Nephron progenitor cell (in vitro differentiated cells): ENCODE data around the gene SPNS3.

Experiments used
- DNase-seq: peaks from one replicate; pipeline ENCODE4 v3.0.0; 2021
- H3K27ac Mint-ChIP-seq: 2 replicates; pipeline ENCODE4 v1.8.0; 2021; ENCODE audit warnings: mild to moderate bottlenecking, moderate library complexity, mixed read lengths
- H3K27me3 Mint-ChIP-seq: 2 replicates; pipeline ENCODE4 v1.8.0; 2021; ENCODE audit warnings: mild to moderate bottlenecking, low read depth, mixed read lengths; ENCODE audit not compliant: poor library complexity
- H3K36me3 Mint-ChIP-seq: 2 replicates; pipeline ENCODE4 v1.8.0; 2021; ENCODE audit warnings: low read depth, mixed read lengths
- H3K4me1 Mint-ChIP-seq: 2 replicates; pipeline ENCODE4 v1.8.0; 2021; ENCODE audit warnings: mixed read lengths
- H3K4me3 Mint-ChIP-seq: 2 replicates; pipeline ENCODE4 v1.8.0; 2021; ENCODE audit warnings: mild to moderate bottlenecking, moderate library complexity, mixed read lengths
- H3K9me3 Mint-ChIP-seq: 2 replicates; pipeline ENCODE4 v1.8.0; 2021; ENCODE audit warnings: mild to moderate bottlenecking, moderate library complexity, mixed read lengths
- CTCF ChIP-seq: fragments of 200-600 bp; sonication (generic); IDR thresholded peaks from 2 replicates; pipeline ENCODE4 v1.5.0; 2021; ENCODE audit warnings: antibody characterized with exemption

The SPNS3 gene

GRCh38 chr17:4417129-4417667 is 16.5 kb upstream of the SPNS3 start:
- H3K27ac Mint-ChIP-seq: no peak overlapping the region
- no peak for TF ChIP-seq CTCF
- no peaks in the 10 kb centered on the region for H3K9me3 Mint-ChIP-seq
- H3K36me3 Mint-ChIP-seq: no peaks in the 10 kb centered on the region
- H3K27me3 Mint-ChIP-seq: peaks cover 13% of the 10 kb centered on the region
- H3K4me3 Mint-ChIP-seq: no peak overlapping the region
- peaks cover 12% of the 10 kb centered on the region for H3K4me1 Mint-ChIP-seq
- no peak for DNase-seq

- no peak overlapping the region for H3K27ac Mint-ChIP-seq
- H3K4me3 Mint-ChIP-seq: no peak overlapping the region
- H3K4me1 Mint-ChIP-seq: peaks cover 15% of the 10 kb centered on the region
- H3K36me3 Mint-ChIP-seq: no peaks in the 10 kb centered on the region
- peaks cover 17% of the 10 kb centered on the region for H3K27me3 Mint-ChIP-seq
- peak; percentile 76 for TF ChIP-seq CTCF
- peak; percentile 62 for DNase-seq
- peaks cover 5% of the 10 kb centered on the region for H3K9me3 Mint-ChIP-seq
Observed at GRCh38 chr17:4420692-4421131, 13.0 kb upstream of the SPNS3 start.

GRCh38 chr17:4422864-4423263 is 10.9 kb upstream of the SPNS3 start:
- H3K9me3 Mint-ChIP-seq: peaks cover 5% of the 10 kb centered on the region
- no peak for DNase-seq

GRCh38 chr17:4425398-4425797 is 8.3 kb upstream of the SPNS3 start:
- DNase-seq: no peak
- no peak for TF ChIP-seq CTCF
- peaks cover 27% of the 10 kb centered on the region for H3K27me3 Mint-ChIP-seq
- peaks cover 5% of the 10 kb centered on the region for H3K9me3 Mint-ChIP-seq
- no peaks in the 10 kb centered on the region for H3K36me3 Mint-ChIP-seq
- H3K27ac Mint-ChIP-seq: no peak overlapping the region
- H3K4me3 Mint-ChIP-seq: no peak overlapping the region
- H3K4me1 Mint-ChIP-seq: peaks cover 3% of the 10 kb centered on the region

More at GRCh38 chr17:4422864-4423263, 10.9 kb upstream of the SPNS3 start:
- H3K36me3 Mint-ChIP-seq: no peaks in the 10 kb centered on the region
- peaks cover 18% of the 10 kb centered on the region for H3K27me3 Mint-ChIP-seq
- no peak for TF ChIP-seq CTCF
- H3K4me1 Mint-ChIP-seq: peaks cover 3% of the 10 kb centered on the region
- H3K4me3 Mint-ChIP-seq: no peak overlapping the region
- no peak overlapping the region for H3K27ac Mint-ChIP-seq

GRCh38 chr17:4426499-4427208 is 7.1 kb upstream of the SPNS3 start:
- Mint-ChIP-seq H3K27me3 (peaks cover 33% of the 10 kb centered on the region), H3K27ac (no peak overlapping the region), H3K4me1 (peaks cover 3% of the 10 kb centered on the region), H3K4me3 (no peak overlapping the region), H3K36me3 (no peaks in the 10 kb centered on the region), H3K9me3 (peaks cover 5% of the 10 kb centered on the region)
- DNase-seq: no peak
- no peak for TF ChIP-seq CTCF

GRCh38 chr17:4427505-4427904 is 6.2 kb upstream of the SPNS3 start:
- no peak for TF ChIP-seq CTCF
- no peaks in the 10 kb centered on the region for H3K36me3 Mint-ChIP-seq
- H3K27me3 Mint-ChIP-seq: peaks cover 32% of the 10 kb centered on the region
- H3K27ac Mint-ChIP-seq: no peak overlapping the region
- H3K4me3 Mint-ChIP-seq: no peak overlapping the region
- peaks cover 4% of the 10 kb centered on the region for H3K9me3 Mint-ChIP-seq
- H3K4me1 Mint-ChIP-seq: peaks cover 3% of the 10 kb centered on the region
- DNase-seq: no peak
